Heart left ventricle (tissue), 13 donors: ENCODE results near the gene COX14.

Experiments used
- POLR2A ChIP-seq, 2 donors: fragments of 450-650 bp; IDR thresholded peaks; one replicate each; pipeline ENCODE4 v1.6.1; 2017; ENCODE audit warnings: antibody characterized with exemption in 2 of 2, mild to moderate bottlenecking in 2 of 2, moderate library complexity in 2 of 2
- TF ChIP-seq, protein P1 (sequence below), 12 donors: fragments of 200-600 bp; sonication (generic) in 4 of 12; IDR thresholded peaks; one replicate each; pipeline versions ENCODE4 v1.5.0 to v1.8.0; 2018 to 2022; ENCODE audit warnings: antibody characterized with exemption in 12 of 12, mild to moderate bottlenecking in 5 of 12
- donor health status: ischemic (EF 13 %, LVEDD 7.1; RV severe dilation, severe dysfunction).
- donor health status: DM: no; HTN: yes; CAD: no.
- donor health status: DM: no; HTN: no; CAD: no.
- donor health status: ischemic (EF 25% LVEDD 6.9; RV normal size, moderate dysfunction).
- donor health status: ischemic (EF 25% LVEDD 5.7; RV mildly dilated, moderate dysfunction).
- donor health status: ischemic (EF 35%, LVEDD 5.7; RV mildly dilated, moderate dysfunction).
- donor health status: nonischemic (EF 11% LVEDD 7.7; RV severe dilation, severe dysfunction).
- donor health status: DM: yes; HTN: yes; CAD: no.
- donor health status: PGD.
- donor health status: ischemic (EF 29% LVEDD 5.4; RV normal size, mild dysfunction).
- donor health status: nonischemic (EF 23%, LVEDD 6.1; RV moderate dilation, normal function).

DNA sequence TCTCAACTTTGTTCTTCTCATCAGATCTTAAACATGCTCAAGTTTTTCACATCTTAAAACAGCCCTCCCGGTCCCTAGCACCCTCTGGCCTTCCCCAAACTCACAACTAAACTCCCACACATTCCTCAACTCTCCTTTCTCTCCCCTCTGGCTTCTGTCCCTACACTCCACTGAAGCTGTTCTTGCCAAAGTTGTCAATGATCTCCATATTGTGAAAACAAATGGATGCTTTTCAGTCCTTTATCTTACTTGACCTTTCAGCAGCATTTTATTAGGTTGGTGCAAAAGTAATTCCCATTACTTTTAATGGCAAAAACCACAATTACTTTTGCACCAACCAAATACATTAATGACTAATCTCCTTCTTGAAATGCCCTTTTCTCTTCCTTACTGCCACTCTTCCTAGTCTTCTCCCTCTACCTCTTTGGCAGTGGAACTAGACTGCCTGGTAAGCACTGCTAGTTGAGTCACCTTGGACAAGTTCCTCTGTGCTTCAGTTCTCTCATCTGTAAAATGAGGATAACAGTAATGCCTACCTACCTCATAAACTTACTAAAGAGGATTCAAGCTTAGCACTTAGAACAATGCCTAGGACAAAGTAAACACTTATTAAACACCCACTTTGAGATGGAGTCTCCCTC lies 39.1 kb downstream of the COX14 start:
- TF ChIP-seq, protein P1, sequence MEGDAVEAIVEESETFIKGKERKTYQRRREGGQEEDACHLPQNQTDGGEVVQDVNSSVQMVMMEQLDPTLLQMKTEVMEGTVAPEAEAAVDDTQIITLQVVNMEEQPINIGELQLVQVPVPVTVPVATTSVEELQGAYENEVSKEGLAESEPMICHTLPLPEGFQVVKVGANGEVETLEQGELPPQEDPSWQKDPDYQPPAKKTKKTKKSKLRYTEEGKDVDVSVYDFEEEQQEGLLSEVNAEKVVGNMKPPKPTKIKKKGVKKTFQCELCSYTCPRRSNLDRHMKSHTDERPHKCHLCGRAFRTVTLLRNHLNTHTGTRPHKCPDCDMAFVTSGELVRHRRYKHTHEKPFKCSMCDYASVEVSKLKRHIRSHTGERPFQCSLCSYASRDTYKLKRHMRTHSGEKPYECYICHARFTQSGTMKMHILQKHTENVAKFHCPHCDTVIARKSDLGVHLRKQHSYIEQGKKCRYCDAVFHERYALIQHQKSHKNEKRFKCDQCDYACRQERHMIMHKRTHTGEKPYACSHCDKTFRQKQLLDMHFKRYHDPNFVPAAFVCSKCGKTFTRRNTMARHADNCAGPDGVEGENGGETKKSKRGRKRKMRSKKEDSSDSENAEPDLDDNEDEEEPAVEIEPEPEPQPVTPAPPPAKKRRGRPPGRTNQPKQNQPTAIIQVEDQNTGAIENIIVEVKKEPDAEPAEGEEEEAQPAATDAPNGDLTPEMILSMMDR (IDR thresholded peaks at IDR 0.05) = no peak
- no peak for TF ChIP-seq POLR2A (IDR thresholded peaks at IDR 0.05)
